BLaER1 (cell line): Measurements from ENCODE around the gene PNPLA7.
"Not testable (repeated sequence)": the region's sequence is repeated elsewhere in the genome, so short reads cannot be mapped to it uniquely, and the experiment has no call there.

Source experiments
- H3K27ac ChIP-seq: shearing (Covaris generic); formaldehyde crosslinking; 2 replicates; pipeline ENCODE4 v1.8.1; 2022
- H3K27me3 ChIP-seq: shearing (Covaris generic); formaldehyde crosslinking; 2 replicates; pipeline ENCODE4 v1.8.1; 2022
- H3K36me3 ChIP-seq: shearing (Covaris generic); formaldehyde crosslinking; 2 replicates; pipeline ENCODE4 v1.8.1; 2022
- H3K4me1 ChIP-seq: shearing (Covaris generic); formaldehyde crosslinking; 2 replicates; pipeline ENCODE4 v1.8.1; 2022
- H3K4me2 ChIP-seq: shearing (Covaris generic); formaldehyde crosslinking; 2 replicates; pipeline ENCODE4 v1.8.1; 2022
- H3K4me3 ChIP-seq: shearing (Covaris generic); formaldehyde crosslinking; 2 replicates; pipeline ENCODE4 v1.8.1; 2022
- H3K9ac ChIP-seq: shearing (Covaris generic); formaldehyde crosslinking; 2 replicates; pipeline ENCODE4 v1.8.1; 2022
- H3K9me3 ChIP-seq: shearing (Covaris generic); formaldehyde crosslinking; 2 replicates; pipeline ENCODE4 v1.8.1; 2022
- H4K20me1 ChIP-seq: shearing (Covaris generic); formaldehyde crosslinking; 2 replicates; pipeline ENCODE4 v1.8.1; 2022
- Cebpa-rat ChIP-seq: shearing (Covaris generic); IDR thresholded peaks from 2 replicates; pipeline ENCODE4 v1.8.1; 2022

Gene PNPLA7

GRCh38 chr9:137516144-137516917 lies 33.9 kb downstream of the PNPLA7 start:
- Histone ChIP-seq H3K36me3 (peaks cover 17% of the 10 kb centered on the region; the same call in 1 of the 2 replicates), H3K9ac (no peak overlapping the region), H3K4me3 (no peak overlapping the region), H3K27ac (no peak overlapping the region), H3K27me3 (no peaks in the 10 kb centered on the region), H4K20me1 (no peaks in the 10 kb centered on the region), H3K9me3 (no peaks in the 10 kb centered on the region; the same call in 1 of the 2 replicates), H3K4me2 (no peak overlapping the region), H3K4me1 (peaks cover 51% of the 10 kb centered on the region)
- TF ChIP-seq Cebpa-rat: no peak

GRCh38 chr9:137515338-137515724 lies 34.9 kb downstream of the PNPLA7 start:
- Histone ChIP-seq H3K9ac (no peak overlapping the region), H3K36me3 (peaks cover 13% of the 10 kb centered on the region; the same call in 1 of the 2 replicates), H3K9me3 (no peaks in the 10 kb centered on the region; the same call in 1 of the 2 replicates), H3K4me2 (peak overlapping the region; percentile 53), H3K27ac (peak overlapping the region; percentile 51), H3K4me1 (peaks cover 43% of the 10 kb centered on the region), H3K27me3 (no peaks in the 10 kb centered on the region), H4K20me1 (no peaks in the 10 kb centered on the region), H3K4me3 (no peak overlapping the region)
- TF ChIP-seq Cebpa-rat: no peak

GRCh38 chr9:137514691-137515337 lies 35.4 kb downstream of the PNPLA7 start:
- Histone ChIP-seq H3K27me3 (no peaks in the 10 kb centered on the region), H3K36me3 (peaks cover 10% of the 10 kb centered on the region; the same call in 1 of the 2 replicates), H3K4me2 (peak overlapping the region; percentile 53), H3K4me3 (no peak overlapping the region), H3K9ac (no peak overlapping the region), H3K9me3 (no peaks in the 10 kb centered on the region; the same call in 1 of the 2 replicates), H4K20me1 (no peaks in the 10 kb centered on the region), H3K4me1 (peaks cover 40% of the 10 kb centered on the region), H3K27ac (peak overlapping the region; percentile 51)
- TF ChIP-seq Cebpa-rat: no peak

- Histone ChIP-seq H3K4me1 (peaks cover 32% of the 10 kb centered on the region), H3K27ac (0 out of 2 replicates have a peak overlapping the region, but pooled peaks have one; percentile 19), H3K4me2 (peak overlapping the region; percentile 53)
- not testable (repeated sequence) for H3K27me3 ChIP-seq, H3K9ac ChIP-seq, H4K20me1 ChIP-seq, H3K4me3 ChIP-seq, H3K9me3 ChIP-seq, H3K36me3 ChIP-seq
Measured at GRCh38 chr9:137513801-137514570, 36.2 kb downstream of the PNPLA7 start.

- not testable (repeated sequence) for H3K9ac ChIP-seq, H3K27ac ChIP-seq, H3K27me3 ChIP-seq, H4K20me1 ChIP-seq, H3K9me3 ChIP-seq, H3K36me3 ChIP-seq, H3K4me3 ChIP-seq
- Histone ChIP-seq H3K4me2 (peak overlapping the region; percentile 53), H3K4me1 (peaks cover 30% of the 10 kb centered on the region)
Measured at GRCh38 chr9:137513136-137513535, 37.1 kb downstream of the PNPLA7 start.

GRCh38 chr9:137511758-137512463 lies 38.3 kb downstream of the PNPLA7 start:
- H3K9ac ChIP-seq: no peak overlapping the region
- H3K4me3 ChIP-seq: no peak overlapping the region
- no peaks in the 10 kb centered on the region for H3K27me3 ChIP-seq
- H3K9me3 ChIP-seq: no peaks in the 10 kb centered on the region; the same call in 1 of the 2 replicates
- H3K4me1 ChIP-seq: peaks cover 31% of the 10 kb centered on the region
- TF ChIP-seq Cebpa-rat: no peak
- H3K36me3 ChIP-seq: peaks cover 10% of the 10 kb centered on the region; the same call in 1 of the 2 replicates
- H3K4me2 ChIP-seq: 0 out of 2 replicates have a peak overlapping the region, but pooled peaks have one; percentile 12
- H4K20me1 ChIP-seq: no peaks in the 10 kb centered on the region
- no peak overlapping the region for H3K27ac ChIP-seq

GRCh38 chr9:137511126-137511525 lies 39.1 kb downstream of the PNPLA7 start:
- H3K36me3 ChIP-seq, H3K9ac ChIP-seq, H3K27ac ChIP-seq, H3K4me3 ChIP-seq, H4K20me1 ChIP-seq, H3K27me3 ChIP-seq, H3K9me3 ChIP-seq: not testable (repeated sequence)
- peaks cover 39% of the 10 kb centered on the region for H3K4me1 ChIP-seq
- 0 out of 2 replicates have a peak overlapping the region, but pooled peaks have one; percentile 12 for H3K4me2 ChIP-seq

GRCh38 chr9:137509198-137509597 lies 41.0 kb downstream of the PNPLA7 start:
- Histone ChIP-seq H4K20me1 (peaks cover 17% of the 10 kb centered on the region), H3K27me3 (no peaks in the 10 kb centered on the region), H3K9me3 (no peaks in the 10 kb centered on the region; the same call in 1 of the 2 replicates), H3K27ac (no peak overlapping the region), H3K4me2 (no peak overlapping the region), H3K4me1 (peaks cover 36% of the 10 kb centered on the region), H3K9ac (no peak overlapping the region), H3K4me3 (no peak overlapping the region), H3K36me3 (peaks cover 10% of the 10 kb centered on the region; the same call in 1 of the 2 replicates)
- TF ChIP-seq Cebpa-rat: no peak

GRCh38 chr9:137506702-137507171 lies 43.5 kb downstream of the PNPLA7 start:
- peaks cover 17% of the 10 kb centered on the region for H4K20me1 ChIP-seq
- H3K4me3 ChIP-seq: no peak overlapping the region
- no peaks in the 10 kb centered on the region; the same call in 1 of the 2 replicates for H3K9me3 ChIP-seq
- TF ChIP-seq Cebpa-rat: no peak
- H3K27me3 ChIP-seq: no peaks in the 10 kb centered on the region
- peak overlapping the region; percentile 72 for H3K4me2 ChIP-seq
- H3K9ac ChIP-seq: no peak overlapping the region
- H3K4me1 ChIP-seq: peaks cover 19% of the 10 kb centered on the region
- no peak overlapping the region for H3K27ac ChIP-seq
- H3K36me3 ChIP-seq: peaks cover 10% of the 10 kb centered on the region; the same call in 1 of the 2 replicates
